Pulmonary artery endothelial cell (primary cell): ENCODE data around the gene FXYD5. TPM values are rescaled to one million over a fixed set of nuclear protein-coding genes. Genes with fewer than 3 reads are reported as not detected.
"Not testable (repeated sequence)": the region's sequence is repeated elsewhere in the genome, so short reads cannot be mapped to it uniquely, and the experiment has no call there.

Experiments
- DNase-seq: peaks from one replicate; pipeline ENCODE4 v3.0.0-alpha.2; 2011; ENCODE audit warnings: low read depth, low spot score
- total RNA-seq: library from RNA; depleted of rRNA; stranded (reverse); fragments of >200 nt; gene quantifications from 2 replicates; pipeline ENCODE4 v1.2.3, GENCODE V29; 2014

The FXYD5 gene
- total RNA-seq, 1 donor from 2014 or later: 31.8 TPM

DNA sequence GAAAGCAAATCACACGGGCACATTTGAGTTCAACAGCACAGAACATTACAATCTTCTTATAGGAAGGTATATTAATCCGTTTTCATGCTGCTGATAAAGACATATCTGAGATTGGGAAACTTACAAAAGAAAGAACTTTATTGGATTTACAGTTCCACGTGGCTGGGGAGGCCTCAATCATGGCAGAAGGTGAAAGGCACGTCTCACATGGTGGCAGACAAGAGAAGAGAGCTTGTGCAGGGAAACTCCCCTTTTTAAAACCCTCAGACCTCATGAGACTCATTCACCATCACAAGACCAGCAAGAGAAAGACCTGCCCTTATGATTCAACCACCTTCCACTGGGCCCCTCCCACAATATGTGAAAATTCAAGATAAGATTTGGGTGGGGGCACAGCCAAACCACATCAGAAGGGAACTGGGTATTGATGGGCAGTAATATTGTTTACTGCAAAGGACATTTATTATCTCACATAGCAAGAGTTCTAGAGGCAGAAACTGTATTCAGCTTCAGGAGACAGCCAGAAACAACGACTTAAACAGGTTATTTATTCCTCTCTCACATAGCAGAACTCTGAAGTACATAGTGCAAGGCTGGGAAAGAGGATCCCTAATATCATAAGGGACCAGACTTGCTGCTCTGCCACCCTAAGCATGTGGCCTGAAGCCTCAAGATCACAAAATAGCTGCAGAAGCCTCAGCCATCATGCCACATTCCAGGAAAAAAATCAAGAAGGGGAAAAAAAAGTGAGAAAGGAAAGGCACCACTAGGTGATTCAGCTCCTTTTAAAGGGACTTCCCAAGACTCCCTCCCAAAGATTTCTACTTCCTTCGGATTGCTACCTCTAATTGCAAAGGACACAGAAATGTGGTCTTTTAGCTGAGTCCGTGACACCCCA, 23.1 kb downstream of the FXYD5 start:
- DNase-seq: no peak

DNA sequence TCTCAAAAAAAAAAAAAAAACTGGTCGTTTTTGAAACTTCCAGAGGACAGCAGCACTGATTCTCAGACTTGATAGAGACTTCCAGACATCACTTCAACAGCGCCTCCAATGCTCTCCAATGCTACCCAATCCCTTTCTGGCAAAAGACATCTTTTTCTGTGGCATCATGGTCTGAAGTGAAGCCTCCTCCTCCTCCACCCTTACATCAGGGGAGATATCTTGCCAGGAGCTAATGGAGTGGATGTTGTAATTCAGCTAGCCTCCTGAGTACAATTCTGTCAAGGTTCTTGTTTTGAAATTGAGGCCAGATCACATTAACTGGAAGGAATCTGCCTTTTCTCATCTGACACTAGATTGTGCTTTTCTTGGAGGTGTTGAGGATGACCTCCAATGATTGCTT, 24.2 kb downstream of the FXYD5 start:
- no peak for DNase-seq

DNA sequence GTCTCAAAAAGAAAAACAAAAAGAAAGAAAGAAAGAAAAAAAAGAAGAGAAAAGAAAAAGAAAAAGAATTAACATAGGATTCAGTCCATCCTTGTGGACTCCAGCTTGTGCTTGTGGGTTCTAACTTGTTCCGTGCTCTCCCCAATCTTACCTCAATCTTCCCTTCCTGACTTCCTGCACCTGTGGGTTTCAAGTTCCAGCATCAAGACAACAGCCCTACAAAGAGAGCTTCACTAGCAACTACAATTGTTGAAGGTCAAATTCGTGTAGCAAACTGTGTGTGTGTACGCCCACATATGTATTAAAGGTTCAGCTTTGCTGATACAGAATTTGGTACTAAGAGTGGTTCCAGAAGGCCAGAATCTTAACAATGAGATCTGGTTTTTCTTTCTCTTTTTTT, 25.3 kb downstream of the FXYD5 start:
- DNase-seq: no peak

DNA sequence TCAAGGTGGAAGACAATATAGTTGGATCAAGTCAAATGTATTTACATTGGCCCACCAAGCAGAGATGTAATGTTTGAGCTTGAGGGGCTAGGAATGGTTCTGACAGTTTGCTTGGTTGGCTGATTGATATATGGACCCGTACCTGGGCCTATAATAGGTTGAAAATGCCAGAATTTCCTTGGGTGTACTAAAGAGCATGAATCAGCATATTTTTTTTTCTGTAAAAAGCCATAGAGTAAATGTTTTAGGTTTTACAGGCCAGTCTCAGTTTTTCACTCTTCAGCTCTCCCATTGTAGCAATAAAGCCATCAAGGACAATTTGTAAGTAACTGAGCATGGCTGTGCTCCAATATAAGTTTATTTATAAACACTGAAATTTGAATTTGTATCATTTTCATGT, 26.9 kb downstream of the FXYD5 start:
- DNase-seq: no peak

DNA sequence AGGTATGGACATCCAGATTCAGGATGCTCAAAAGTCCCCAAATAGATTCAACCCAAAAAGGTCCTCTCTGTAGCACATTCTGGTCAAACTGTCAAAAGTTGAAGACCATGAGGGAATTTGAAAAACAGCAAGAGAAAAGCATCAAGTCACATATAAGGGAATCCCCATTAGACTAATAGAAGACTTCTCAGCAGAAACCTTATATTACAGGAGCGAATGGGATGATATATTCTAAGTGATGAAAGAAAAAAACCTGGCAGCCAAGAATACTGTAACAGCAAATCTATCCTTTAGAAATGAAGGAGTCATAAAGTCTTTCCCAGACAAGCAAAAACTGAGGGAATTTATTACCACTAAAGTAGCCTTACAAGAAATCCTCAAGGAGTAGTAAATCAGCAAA, 29.7 kb downstream of the FXYD5 start:
- DNase-seq: no peak

DNA sequence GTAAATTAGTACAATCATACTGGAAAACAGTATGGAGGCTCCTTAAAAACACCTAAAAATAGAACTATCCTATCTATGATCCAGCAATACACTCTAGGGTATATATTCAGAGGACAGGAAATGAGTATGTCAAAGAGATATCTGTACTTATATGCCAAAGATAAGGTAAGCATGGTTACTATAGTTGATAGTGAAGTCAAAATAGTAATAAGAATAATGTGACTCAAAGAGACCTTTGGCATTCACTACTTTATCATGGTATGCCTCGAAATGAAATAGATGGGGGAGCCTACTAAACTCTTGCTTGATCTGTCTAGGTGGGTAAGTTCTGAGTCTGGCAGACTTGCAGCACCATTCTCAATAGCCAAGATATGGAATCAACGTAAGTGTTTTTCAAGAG, 30.3 kb downstream of the FXYD5 start:
- DNase-seq: no peak

DNA sequence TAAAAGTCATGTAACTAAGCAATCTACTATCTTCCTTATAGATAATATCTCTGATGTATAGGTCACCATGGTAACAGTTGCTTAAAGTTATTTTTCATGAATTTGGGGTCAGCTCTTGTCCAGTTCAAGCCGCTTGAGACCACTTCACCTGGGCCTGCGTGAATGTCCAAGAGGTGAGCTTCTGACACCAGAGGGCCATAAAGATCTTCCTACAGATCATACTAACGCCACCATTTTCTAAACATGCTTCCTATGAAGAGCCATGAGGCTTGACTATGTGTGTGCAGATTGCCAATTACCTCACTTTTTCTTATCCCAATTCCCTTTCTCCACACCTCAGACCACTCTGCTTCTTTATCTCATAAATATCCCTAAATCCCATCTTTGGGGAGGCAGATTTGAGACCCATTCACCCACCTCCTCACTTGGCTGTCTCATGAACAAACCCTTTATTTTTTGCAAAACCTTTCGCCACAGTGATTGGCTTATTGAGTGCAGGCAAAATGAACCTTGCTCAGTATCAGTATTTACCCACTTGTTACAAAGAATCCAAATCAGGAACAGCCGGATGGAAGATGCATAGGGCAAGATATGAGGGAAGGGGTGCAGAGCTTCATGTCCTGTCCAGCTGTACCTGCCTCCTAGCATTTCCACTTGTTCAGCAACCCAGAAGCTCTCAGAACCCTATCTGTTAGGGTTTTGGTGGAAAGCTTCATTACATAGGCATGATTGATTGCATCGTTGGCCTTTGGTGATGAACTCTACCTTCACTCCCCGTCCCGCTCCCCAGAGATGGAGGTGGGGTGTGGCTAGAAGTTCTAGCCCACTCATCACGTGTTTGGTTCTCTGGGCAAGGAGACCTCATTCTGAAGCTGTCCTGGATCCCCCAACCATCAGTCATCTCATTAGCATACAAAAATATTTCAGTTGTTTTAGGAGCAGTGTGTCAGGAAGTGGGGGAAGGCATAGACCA, 39.8 kb downstream of the FXYD5 start:
- no peak for DNase-seq

DNA sequence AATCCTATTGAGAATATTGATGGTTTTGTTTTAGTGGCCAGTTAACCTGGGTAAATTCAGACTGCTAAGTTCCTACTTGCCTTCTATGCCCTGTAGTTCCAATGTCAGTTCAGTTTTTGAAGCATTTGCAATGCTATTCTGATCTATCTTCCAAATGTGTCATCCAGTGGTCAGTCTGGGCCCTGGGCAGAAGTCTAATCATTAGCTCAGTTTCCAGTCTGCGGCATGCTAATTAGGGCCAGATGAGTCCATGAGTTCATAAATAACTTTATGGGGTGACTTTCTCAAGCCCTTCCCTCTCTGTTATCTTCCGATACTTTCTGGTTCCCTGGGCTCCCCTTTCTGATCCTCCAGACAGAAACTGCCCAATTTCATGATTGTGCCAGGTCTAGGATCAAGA, 41.3 kb downstream of the FXYD5 start:
- no peak for DNase-seq

DNA sequence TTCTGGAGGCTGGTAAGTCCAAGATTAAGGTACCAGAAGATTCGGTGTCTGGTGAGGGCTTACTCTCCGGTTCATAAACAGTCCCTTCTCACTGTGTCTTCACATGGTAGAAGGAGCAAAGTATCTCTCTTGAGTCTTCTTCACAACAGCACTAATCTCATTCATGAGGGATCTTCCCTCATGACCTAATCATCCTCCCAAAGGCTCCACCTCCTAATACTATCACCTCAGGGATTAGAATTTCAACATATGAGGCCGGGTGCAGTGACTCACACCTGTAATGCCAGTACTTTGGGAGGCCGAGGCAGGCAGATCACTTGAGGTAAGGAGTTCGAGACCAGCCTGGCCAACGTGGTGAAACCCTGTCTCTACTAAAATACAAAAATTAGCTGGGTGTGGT, 42.3 kb downstream of the FXYD5 start:
- DNase-seq: not testable (repeated sequence)

DNA sequence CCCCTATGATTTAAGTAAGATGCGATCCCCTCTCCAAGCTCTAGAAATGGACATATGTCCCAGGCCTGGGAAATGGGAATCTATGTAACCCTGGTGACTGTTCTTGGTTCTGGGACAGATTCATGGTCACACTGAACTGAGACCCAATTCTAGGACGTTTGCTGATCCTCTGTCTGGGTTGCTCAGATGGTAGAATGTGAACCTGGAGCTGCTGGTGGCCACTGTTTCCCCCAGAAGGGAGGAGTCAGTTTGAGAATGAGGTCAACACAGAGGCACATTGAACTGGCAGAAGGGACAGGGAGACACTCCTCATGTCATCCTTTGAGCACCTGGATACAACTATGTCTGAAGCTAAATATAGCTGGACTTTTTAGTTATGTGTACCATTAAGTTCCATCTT, 44.9 kb downstream of the FXYD5 start:
- DNase-seq: no peak

DNA sequence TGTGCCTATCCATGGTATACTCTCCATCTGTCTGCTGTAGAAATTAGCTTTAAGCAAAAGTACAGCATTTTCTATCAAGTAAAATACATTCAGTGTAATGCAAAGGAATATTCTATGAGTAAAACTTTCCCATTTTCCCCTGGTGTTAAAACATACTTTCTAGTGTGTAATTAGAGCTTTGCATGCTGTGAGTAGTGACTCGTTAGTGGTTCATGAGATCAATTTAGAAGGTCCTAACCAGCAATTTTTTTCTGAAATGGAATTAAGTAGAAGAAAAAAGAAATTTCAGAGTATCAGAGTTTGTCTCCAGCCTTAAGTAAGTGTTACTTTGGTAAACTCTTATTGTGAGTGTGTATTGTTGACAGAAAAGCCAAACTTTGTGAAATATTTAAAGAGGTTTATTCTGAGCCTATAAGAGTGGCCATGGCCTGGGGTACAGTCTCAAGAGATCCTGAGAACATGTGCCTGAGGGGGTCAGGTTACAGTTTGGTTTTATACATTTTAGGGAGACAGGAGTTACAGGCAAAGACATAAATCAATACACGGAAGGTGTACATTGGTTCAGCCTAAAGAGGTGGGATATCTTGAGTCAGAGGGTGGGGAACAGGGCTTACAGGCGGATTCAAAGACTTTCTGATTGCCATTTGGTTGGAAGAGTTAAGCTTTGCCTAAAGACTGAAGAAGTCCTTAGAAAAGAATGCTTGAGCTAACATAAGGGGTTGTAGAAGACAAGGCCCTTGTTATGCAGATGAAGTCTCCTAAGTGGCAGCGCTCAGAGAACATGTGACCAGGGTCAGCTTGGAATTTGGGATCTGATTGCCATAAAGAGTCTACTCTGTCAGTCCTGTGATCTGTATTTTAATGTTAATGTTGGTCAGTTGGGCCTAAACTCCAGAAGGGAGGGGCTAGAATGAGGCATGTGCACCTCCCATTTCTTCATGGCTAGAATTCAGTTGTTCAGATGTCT, 48.5 kb downstream of the FXYD5 start:
- DNase-seq: no peak

DNA sequence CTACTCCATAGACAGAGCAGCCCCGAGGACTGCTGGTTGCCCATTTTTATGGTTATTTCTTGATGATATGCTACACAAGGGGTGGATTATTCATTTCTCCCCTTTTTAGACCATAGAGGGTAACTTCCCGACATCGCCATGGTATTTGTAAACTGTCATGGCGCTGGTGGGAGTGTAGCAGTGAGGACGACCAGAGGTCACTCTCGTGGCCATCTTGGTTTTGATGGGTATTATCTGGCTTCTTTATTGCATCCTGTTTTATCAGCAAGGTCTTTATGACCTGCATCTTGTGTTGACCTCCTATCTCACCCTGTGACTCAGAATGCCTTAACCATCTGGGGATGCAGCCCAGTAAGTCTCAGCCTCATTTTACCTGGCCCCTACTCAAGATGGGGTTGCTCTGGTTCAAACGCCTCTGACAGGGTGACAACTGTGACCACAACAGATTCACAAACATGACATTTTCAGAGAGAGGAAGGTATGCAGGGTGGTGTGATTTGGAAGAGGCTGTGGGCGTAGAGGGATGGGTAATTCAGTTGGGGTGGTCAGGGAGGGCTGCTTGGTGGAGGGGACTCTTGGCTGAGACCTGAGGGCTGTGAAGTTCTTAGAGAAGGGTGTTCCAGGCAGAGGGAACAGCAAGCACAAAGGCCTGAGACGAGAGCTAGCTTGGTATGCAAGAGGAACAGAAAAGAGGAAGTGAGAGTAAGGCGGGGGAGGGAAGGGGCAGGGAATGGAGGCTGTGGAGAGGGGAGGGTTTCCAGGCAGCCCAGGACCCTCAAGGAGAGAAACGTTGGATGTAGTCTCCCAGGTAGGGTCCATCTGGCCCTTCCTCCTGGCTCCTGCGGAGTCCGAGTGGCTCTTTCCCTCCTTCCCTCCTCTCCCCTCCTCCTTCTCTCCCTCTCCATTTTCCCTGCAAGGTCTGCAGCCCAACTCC, 50.5 kb downstream of the FXYD5 start:
- no peak for DNase-seq

DNA sequence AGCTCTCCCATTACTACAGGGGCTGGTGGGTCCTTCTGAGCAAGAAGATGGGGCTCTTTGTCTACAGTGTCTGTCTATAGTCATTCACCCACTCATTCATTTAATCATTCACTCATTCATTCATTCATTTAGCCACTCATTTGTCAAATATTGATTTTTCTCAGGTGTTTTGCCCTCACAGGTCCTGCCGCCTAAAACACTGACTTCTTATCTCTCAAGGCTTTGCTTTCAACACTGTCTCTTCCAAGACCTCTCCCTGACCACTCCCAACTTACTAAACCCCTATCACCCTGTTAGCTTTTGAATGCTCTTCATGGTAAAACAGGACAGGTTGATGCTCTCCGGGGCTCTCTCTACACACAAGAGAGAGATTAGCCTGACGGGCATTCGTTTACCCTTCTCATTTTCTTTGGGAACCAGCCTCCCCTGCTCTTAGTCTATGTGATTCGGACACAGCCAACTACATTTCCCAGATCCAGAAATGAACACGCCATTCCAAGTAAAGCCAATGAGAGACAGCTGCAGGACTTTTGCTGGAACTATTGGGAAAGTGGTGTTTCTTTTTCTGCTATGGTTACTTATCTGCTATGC, 51.3 kb downstream of the FXYD5 start:
- DNase-seq: no peak

DNA sequence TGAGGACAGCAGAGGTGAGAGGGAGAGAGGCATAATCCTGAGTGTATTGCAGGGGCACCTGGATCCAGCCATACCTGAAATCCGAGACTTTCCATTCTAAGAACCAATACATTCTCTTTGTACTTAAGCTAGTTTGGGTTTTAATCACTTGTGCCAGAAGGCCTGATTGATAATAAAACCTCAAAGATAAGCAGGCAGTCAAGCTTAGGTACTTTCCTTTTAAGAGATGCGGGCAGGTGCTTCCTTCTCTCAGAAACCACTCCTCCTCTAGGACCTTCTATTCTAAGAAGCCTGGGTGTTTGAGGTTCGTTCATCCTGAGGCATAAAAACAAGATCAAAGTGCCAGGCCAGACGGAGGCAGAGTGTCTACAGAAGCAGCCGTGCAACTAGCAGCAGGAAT, 51.8 kb downstream of the FXYD5 start:
- no peak for DNase-seq

DNA sequence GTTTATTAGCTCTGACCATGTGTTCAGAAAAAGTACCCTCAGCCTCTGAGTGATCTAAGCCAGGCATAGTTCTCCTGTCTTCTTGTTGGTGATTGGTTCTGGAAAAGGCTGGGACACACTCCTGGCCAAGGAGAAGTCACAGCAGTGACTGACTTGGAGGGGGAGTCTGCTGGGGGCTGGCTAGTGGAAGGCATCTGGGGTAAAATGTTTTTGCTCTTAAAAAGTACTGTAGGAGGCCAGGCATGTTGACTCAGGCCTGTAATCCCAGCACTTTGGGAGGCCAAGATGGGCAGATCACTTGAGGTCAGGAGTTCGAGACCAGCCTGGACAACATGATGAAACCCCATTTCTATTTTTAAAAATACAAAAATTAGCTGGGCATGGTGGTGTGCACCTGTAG, 52.3 kb downstream of the FXYD5 start:
- DNase-seq: no peak

DNA sequence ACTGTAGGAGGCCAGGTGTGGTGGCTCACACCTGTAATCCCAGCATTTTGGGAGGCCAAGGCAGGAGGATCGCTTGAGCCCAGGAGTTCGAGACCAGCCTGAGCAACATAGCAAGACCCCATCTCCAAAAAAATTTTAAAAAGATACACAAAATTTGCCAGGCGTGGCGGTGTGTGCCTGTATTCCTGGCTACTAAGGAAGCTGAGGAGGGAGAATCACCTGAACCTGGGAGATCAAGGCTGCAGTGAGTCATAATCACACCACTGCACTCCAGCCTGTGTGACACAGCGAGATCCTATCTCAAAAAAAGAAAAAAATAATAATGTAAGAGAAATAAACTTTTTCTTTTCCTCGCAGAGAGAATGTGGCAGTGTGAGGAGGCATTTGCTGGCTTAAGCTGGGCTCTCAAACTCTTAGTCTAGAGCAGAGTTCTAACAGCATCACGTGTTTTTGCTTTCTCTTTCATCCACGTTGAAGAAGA, 52.9 kb downstream of the FXYD5 start:
- no peak for DNase-seq

DNA sequence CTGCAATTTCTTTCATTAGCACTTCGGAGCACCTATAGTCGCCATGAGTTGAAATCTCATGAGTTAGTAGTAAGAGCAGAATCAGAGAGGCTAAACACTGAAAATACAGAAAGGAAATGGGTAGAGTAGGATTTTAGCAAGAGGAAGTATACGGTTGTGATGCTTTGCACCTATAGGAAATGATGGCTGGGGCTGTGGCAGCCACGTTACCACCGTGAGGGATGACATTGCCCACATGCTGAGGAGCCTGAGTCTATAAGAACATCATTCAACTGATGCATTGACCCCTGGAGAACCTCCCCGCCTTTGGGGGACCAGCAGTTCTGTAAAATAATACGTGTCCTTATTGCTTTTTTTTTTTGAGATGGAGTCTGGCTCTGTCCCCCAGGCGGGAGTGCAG, 53.6 kb downstream of the FXYD5 start:
- no peak for DNase-seq

DNA sequence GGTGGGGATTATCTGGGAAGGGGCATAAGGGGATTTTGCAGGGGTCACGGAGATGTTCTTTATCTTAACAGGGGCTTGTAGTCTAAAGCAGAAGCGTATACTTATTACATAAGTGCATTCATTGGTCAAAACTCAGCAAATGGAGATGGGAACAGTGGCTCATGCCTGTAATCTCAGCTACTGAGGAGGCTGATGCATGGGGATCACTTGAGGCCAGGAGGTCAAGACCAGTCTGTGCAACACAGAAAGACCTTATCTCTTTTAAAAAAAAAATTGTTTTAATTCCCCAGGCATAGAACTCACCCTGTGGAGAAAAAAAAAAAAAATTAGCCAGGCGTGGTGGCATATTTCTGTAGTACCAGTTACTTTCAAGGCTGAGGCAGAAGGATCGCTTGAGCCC, 55.1 kb downstream of the FXYD5 start:
- no peak for DNase-seq

DNA sequence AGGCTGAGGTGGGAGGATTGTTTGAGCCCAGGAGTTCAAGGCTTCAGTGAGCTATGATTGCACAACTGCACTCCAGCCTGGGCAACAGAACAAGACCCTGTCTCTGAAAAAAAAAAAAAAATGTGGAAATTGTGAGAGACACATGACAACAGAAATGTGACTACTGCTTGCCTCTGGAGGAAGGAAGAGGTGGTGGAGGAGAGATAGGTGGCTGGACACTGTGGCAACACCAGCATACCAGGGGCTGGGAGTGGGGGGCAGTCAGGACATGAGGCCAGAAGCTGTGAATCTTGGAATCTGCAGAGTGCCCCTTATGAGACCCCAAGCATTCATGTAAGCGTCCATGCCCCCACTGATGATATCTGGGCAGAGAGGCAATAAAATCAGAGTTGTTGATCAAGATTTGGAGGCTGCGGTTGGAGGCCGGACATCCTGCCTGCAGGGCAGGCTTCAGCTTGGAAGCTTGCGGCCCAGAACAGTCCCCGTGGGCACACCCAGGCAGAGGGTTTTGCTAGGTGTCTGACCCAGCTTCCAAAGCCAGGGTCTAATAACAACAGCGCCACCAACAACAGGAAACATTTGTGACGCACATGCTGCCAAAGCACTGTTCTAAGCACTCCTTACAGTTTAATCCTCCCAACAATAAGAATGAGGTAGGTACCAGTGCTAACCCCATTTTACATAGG, 57.2 kb downstream of the FXYD5 start:
- no peak for DNase-seq
